Ishikawa (cell line): ENCODE data around the gene BPIFB1.

Experiments
- EGR1 ChIP-seq: IDR thresholded peaks from 2 replicates; pipeline ENCODE4 v1.6.1; 2012
- MAX ChIP-seq: IDR thresholded peaks from 2 replicates; pipeline ENCODE4 v1.6.1; 2012
- NFIC ChIP-seq: IDR thresholded peaks from 2 replicates; pipeline ENCODE4 v1.6.1; 2012
- TAF1 ChIP-seq: IDR thresholded peaks from 2 replicates; pipeline ENCODE4 v1.6.1; 2012; ENCODE audit warnings: low read depth, mild to moderate bottlenecking
- YY1 ChIP-seq: IDR thresholded peaks from 2 replicates; pipeline ENCODE4 v1.6.1; 2012; ENCODE audit warnings: low read depth
- ZBTB7A ChIP-seq: IDR thresholded peaks from 2 replicates; pipeline ENCODE4 v1.6.1; 2012; ENCODE audit warnings: low read depth

GRCh38 chr20:33284937-33285336 lies 1.9 kb downstream of the BPIFB1 start:
- TF ChIP-seq NFIC (no peak), ZBTB7A (no peak), EGR1 (no peak), YY1 (no peak), MAX (no peak), TAF1 (no peak)
